IPS-18a (cell line): ENCODE results near the gene LMF1.

ENCODE experiments used
- H3K27ac ChIP-seq: one replicate; pipeline ENCODE4 v1.5.1; 2013; ENCODE audit warnings: low read length
- H3K27me3 ChIP-seq: one replicate; pipeline ENCODE4 v1.6.1; 2013; ENCODE audit warnings: mild to moderate bottlenecking, low read length; ENCODE audit not compliant: control insufficient read depth, insufficient read depth
- H3K36me3 ChIP-seq: one replicate; pipeline ENCODE4 v1.6.1; 2013; ENCODE audit warnings: low read depth, low read length; ENCODE audit not compliant: control insufficient read depth
- H3K4me1 ChIP-seq: one replicate; pipeline ENCODE4 v1.6.1; 2013; ENCODE audit warnings: low read depth, low read length; ENCODE audit not compliant: control insufficient read depth
- H3K4me3 ChIP-seq: one replicate; pipeline ENCODE4 v1.5.1; 2013; ENCODE audit warnings: low read length
- H3K9ac ChIP-seq: one replicate; pipeline ENCODE4 v1.6.1; 2013; ENCODE audit warnings: mild to moderate bottlenecking, low read length, moderate library complexity
- H3K9me3 ChIP-seq: one replicate; pipeline ENCODE4 v1.6.1; 2013; ENCODE audit warnings: low read depth, low read length; ENCODE audit not compliant: control insufficient read depth

Gene LMF1

GRCh38 chr16:973366-973765 is 2.6 kb upstream of the LMF1 start:
- Histone ChIP-seq H3K9ac (no peak overlapping the region), H3K27ac (no peak overlapping the region), H3K4me3 (no peak overlapping the region), H3K27me3 (peaks cover 34% of the 10 kb centered on the region), H3K36me3 (no peaks in the 10 kb centered on the region), H3K9me3 (no peaks in the 10 kb centered on the region), H3K4me1 (peaks cover 6% of the 10 kb centered on the region)

DNA sequence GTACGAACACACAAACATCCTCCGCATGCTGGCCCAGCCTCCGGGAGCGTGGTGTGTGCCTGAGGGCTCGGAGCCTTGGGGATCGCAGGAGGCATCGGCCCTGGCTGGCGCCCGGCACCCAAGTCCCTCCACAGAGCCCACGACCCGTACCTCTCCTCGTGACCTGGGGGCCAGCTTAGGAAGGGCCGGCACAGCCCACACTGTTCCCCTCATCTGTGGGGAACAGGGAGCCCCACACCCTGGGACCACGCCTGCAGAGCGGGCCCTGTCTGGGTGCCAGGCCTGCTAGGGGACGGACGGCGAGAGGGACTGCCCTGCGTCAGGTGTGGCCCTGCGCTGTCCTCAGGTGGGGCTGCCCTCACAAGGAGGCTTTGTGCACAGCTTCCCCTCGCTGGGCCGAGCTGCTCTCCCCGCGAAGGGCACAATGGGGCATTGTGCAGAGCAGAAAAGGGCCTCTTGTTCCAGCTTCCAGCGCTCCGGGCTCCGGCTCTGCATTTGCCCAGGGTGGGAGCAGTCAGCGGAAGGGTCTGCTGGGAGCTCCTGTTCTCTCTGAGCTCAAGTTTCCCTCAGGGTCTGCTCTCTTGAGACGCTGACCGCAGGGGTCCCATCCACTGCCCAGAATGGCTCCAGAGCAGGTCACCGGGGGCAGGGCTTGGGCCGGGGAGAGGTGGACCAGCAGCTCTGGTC is 1.7 kb upstream of the LMF1 start:
- no peak overlapping the region for H3K27ac ChIP-seq
- no peaks in the 10 kb centered on the region for H3K9me3 ChIP-seq
- no peak overlapping the region for H3K4me3 ChIP-seq
- H3K27me3 ChIP-seq, result peaks cover 29% of the 10 kb centered on the region
- no peak overlapping the region for H3K9ac ChIP-seq
- peaks cover 6% of the 10 kb centered on the region for H3K4me1 ChIP-seq
- H3K36me3 ChIP-seq, result no peaks in the 10 kb centered on the region

GRCh38 chr16:971981-972315 is 1.2 kb upstream of the LMF1 start:
- Histone ChIP-seq H3K4me3 (no peak overlapping the region), H3K27me3 (peaks cover 29% of the 10 kb centered on the region), H3K36me3 (no peaks in the 10 kb centered on the region), H3K9ac (no peak overlapping the region), H3K4me1 (peaks cover 6% of the 10 kb centered on the region), H3K9me3 (no peaks in the 10 kb centered on the region), H3K27ac (no peak overlapping the region)

DNA sequence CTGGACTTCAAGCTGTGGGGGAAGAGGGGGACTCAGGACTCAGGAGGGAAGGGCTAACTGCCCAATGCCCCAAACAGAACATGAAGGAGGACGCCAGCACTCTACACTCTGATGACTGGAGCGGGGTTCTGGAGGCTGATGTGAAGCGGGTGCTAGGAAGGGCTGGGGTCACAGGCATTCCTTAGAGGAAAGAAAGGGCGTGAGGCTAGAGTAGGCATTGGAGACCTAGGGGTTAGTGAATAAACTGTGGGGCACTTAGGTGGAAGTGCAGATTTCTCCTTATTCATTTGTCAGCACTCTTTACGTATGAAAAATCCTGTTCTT is 760 bp upstream of the LMF1 start:
- peaks cover 6% of the 10 kb centered on the region for H3K4me1 ChIP-seq
- H3K9ac ChIP-seq, result no peak overlapping the region
- peak overlapping the region; percentile 48 for H3K4me3 ChIP-seq

GRCh38 chr16:970386-970765 is 408 bp downstream of the LMF1 start:
- H3K9me3 ChIP-seq, result no peaks in the 10 kb centered on the region
- peaks cover 6% of the 10 kb centered on the region for H3K4me1 ChIP-seq
- no peak overlapping the region for H3K27ac ChIP-seq
- peak overlapping the region; percentile 81 for H3K4me3 ChIP-seq
- peaks cover 29% of the 10 kb centered on the region for H3K27me3 ChIP-seq
- no peaks in the 10 kb centered on the region for H3K36me3 ChIP-seq
- H3K9ac ChIP-seq, result peak overlapping the region; percentile 12

More for the DNA sequence above, 760 bp upstream of the LMF1 start:
- Histone ChIP-seq H3K27ac (no peak overlapping the region), H3K27me3 (peaks cover 29% of the 10 kb centered on the region), H3K36me3 (no peaks in the 10 kb centered on the region), H3K9me3 (no peaks in the 10 kb centered on the region)

GRCh38 chr16:969508-970385 is 1.0 kb downstream of the LMF1 start:
- H3K9me3 ChIP-seq, result no peaks in the 10 kb centered on the region
- H3K4me1 ChIP-seq, result peaks cover 6% of the 10 kb centered on the region
- peak overlapping the region; percentile 12 for H3K9ac ChIP-seq
- H3K36me3 ChIP-seq, result no peaks in the 10 kb centered on the region
- no peak overlapping the region for H3K27ac ChIP-seq
- peak overlapping the region; percentile 81 for H3K4me3 ChIP-seq
- H3K27me3 ChIP-seq, result peaks cover 29% of the 10 kb centered on the region

GRCh38 chr16:968620-969019 is 2.2 kb downstream of the LMF1 start:
- peaks cover 6% of the 10 kb centered on the region for H3K4me1 ChIP-seq
- no peak overlapping the region for H3K27ac ChIP-seq
- no peaks in the 10 kb centered on the region for H3K36me3 ChIP-seq
- H3K9me3 ChIP-seq, result no peaks in the 10 kb centered on the region
- H3K9ac ChIP-seq, result no peak overlapping the region
- H3K27me3 ChIP-seq, result peaks cover 29% of the 10 kb centered on the region
- no peak overlapping the region for H3K4me3 ChIP-seq

- Histone ChIP-seq H3K27ac (no peak overlapping the region), H3K9me3 (no peaks in the 10 kb centered on the region), H3K4me1 (peaks cover 6% of the 10 kb centered on the region), H3K27me3 (peaks cover 29% of the 10 kb centered on the region), H3K9ac (no peak overlapping the region), H3K36me3 (no peaks in the 10 kb centered on the region), H3K4me3 (no peak overlapping the region)
Observed at GRCh38 chr16:967546-968295, 3.1 kb downstream of the LMF1 start.

DNA sequence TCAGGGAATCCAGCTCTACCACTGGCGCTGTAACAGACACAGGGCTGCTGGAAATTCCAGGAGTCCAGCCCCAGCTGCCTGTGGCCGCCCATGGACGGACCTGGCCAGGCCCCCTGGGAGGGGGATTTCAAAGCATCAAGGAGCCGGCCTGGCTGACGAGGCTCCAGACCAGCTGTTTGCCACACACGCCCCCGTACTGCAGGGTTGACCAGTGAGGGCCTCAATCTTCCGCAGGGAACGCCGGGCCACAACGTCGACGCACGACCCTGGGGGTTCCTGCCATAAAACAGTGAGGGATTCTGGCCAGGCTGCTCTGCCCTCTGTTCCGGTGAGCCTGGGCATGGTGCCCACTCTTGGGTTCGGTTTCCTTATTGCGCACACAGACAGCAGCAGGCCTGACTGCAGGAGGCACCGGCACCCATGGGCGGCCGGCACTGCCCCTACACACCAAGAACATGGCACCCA is 3.7 kb downstream of the LMF1 start:
- Histone ChIP-seq H3K4me3 (no peak overlapping the region), H3K36me3 (no peaks in the 10 kb centered on the region), H3K27me3 (peaks cover 27% of the 10 kb centered on the region), H3K4me1 (peaks cover 6% of the 10 kb centered on the region), H3K9me3 (no peaks in the 10 kb centered on the region), H3K27ac (no peak overlapping the region), H3K9ac (no peak overlapping the region)

GRCh38 chr16:966505-966904 is 4.3 kb downstream of the LMF1 start:
- Histone ChIP-seq H3K9me3 (no peaks in the 10 kb centered on the region), H3K4me3 (no peak overlapping the region), H3K27me3 (peaks cover 21% of the 10 kb centered on the region), H3K4me1 (peaks cover 6% of the 10 kb centered on the region), H3K27ac (no peak overlapping the region), H3K9ac (no peak overlapping the region), H3K36me3 (no peaks in the 10 kb centered on the region)

DNA sequence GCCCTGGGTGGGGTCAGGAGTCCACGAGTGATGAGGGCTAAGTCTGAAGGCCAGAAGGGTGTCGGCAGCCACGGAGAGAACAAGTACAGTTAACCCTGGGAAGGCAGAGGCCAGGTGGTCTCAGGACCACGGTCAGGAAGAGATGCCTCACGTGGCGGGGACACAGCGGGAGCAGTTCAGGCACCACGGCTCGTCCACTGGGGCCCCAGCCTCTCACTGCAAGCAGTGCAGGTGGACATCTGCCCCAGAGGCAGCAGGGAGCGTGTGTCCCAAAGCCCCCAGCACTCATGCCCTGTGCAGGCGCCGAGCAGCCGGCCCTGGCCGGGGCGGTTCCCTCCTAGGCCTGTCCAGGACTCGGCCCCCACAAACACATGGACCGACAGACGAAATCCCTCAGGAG is 4.7 kb downstream of the LMF1 start:
- H3K27ac ChIP-seq, result no peak overlapping the region
- no peak overlapping the region for H3K9ac ChIP-seq
- H3K4me3 ChIP-seq, result no peak overlapping the region
- H3K4me1 ChIP-seq, result peaks cover 6% of the 10 kb centered on the region
- no peaks in the 10 kb centered on the region for H3K36me3 ChIP-seq
- H3K9me3 ChIP-seq, result no peaks in the 10 kb centered on the region
- H3K27me3 ChIP-seq, result peaks cover 17% of the 10 kb centered on the region
